ENCODE measurements around the gene DGKD. TPM values are rescaled to one million over a fixed set of nuclear protein-coding genes. Genes with fewer than 3 reads are reported as not detected.

DGKD gene
- total RNA-seq, 1 experiment from 2014 or later = 41.4 TPM

DNA sequence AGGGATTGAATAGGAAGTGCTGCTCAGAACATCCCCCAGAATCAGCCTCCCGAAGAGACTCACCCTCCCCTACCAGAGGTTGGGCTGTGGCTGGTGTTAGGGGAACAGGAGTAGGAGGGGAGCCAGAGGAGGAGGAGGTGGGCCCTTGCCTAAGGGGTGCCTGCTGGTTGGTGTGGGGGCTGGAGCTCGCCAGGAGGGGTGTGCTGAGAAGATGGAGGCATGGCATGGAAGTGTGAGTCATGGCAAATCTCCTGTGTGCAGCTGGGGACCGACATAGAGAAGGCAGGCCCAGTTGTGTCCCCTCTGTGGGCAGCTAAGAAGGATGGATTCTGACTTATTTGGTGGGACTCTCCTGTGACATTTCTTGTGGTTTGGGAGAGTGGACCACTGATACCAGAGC, 73.7 kb downstream of the DGKD start:
- Mint-ChIP-seq H3K4me1 (no peaks in the 10 kb centered on the region), H3K27me3 (ENCODE audit: low read depth) (no peaks in the 10 kb centered on the region), H3K9me3 (peaks cover 18% of the 10 kb centered on the region), H3K36me3 (peaks cover 8% of the 10 kb centered on the region), H3K27ac (no peak overlapping the region), H3K4me3 (no peak overlapping the region)
- TF ChIP-seq, protein P1, sequence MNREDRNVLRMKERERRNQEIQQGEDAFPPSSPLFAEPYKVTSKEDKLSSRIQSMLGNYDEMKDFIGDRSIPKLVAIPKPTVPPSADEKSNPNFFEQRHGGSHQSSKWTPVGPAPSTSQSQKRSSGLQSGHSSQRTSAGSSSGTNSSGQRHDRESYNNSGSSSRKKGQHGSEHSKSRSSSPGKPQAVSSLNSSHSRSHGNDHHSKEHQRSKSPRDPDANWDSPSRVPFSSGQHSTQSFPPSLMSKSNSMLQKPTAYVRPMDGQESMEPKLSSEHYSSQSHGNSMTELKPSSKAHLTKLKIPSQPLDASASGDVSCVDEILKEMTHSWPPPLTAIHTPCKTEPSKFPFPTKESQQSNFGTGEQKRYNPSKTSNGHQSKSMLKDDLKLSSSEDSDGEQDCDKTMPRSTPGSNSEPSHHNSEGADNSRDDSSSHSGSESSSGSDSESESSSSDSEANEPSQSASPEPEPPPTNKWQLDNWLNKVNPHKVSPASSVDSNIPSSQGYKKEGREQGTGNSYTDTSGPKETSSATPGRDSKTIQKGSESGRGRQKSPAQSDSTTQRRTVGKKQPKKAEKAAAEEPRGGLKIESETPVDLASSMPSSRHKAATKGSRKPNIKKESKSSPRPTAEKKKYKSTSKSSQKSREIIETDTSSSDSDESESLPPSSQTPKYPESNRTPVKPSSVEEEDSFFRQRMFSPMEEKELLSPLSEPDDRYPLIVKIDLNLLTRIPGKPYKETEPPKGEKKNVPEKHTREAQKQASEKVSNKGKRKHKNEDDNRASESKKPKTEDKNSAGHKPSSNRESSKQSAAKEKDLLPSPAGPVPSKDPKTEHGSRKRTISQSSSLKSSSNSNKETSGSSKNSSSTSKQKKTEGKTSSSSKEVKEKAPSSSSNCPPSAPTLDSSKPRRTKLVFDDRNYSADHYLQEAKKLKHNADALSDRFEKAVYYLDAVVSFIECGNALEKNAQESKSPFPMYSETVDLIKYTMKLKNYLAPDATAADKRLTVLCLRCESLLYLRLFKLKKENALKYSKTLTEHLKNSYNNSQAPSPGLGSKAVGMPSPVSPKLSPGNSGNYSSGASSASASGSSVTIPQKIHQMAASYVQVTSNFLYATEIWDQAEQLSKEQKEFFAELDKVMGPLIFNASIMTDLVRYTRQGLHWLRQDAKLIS (CRISPR knock-in tag; IDR thresholded peaks at IDR 0.05; ENCODE audit: borderline replicate concordance) = no peak
- TF ChIP-seq, protein P2, sequence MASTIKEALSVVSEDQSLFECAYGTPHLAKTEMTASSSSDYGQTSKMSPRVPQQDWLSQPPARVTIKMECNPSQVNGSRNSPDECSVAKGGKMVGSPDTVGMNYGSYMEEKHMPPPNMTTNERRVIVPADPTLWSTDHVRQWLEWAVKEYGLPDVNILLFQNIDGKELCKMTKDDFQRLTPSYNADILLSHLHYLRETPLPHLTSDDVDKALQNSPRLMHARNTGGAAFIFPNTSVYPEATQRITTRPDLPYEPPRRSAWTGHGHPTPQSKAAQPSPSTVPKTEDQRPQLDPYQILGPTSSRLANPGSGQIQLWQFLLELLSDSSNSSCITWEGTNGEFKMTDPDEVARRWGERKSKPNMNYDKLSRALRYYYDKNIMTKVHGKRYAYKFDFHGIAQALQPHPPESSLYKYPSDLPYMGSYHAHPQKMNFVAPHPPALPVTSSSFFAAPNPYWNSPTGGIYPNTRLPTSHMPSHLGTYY (CRISPR knock-in tag; IDR thresholded peaks at IDR 0.05) = no peak
- TF ChIP-seq MLX (CRISPR knock-in tag; IDR thresholded peaks at IDR 0.05) (no peak), ZNF671 (CRISPR knock-in tag; IDR thresholded peaks at IDR 0.05) (no peak), CREM (CRISPR knock-in tag; IDR thresholded peaks at IDR 0.05) (no peak), TEAD4 (CRISPR knock-in tag; IDR thresholded peaks at IDR 0.05) (no peak), SP1 (CRISPR knock-in tag; conservative IDR thresholded peaks at IDR 0.05) (no peak), FOXP4 (CRISPR knock-in tag; IDR thresholded peaks at IDR 0.05) (no peak), MYBL2 (CRISPR knock-in tag; IDR thresholded peaks at IDR 0.05) (no peak), CBFB (CRISPR knock-in tag; IDR thresholded peaks at IDR 0.05; ENCODE audit: low read depth) (no peak), ATF1 (CRISPR knock-in tag; IDR thresholded peaks at IDR 0.05) (no peak)
- CTCF ChIA-PET = interaction anchor here (0.6 kb wide), 1 partner anchor 21 kb away, joined by 3 read pairs; no protein-coding TSS in a partner anchor
- DNase-seq (ENCODE audit: low spot score) = no peak
- no peak for ATAC-seq
- POLR2A ChIA-PET = no interaction called here

- no peak overlapping the region for H3K4me3 Mint-ChIP-seq
- POLR2A ChIA-PET = no interaction called here
- ATAC-seq = no peak
Observed at GRCh38 chr2:233428438-233428837, 74.1 kb downstream of the DGKD start.

More at GRCh38 chr2:233428438-233428837, 74.1 kb downstream of the DGKD start:
- TF ChIP-seq E2F5 (CRISPR knock-in tag; IDR thresholded peaks at IDR 0.05) (no peak), PRDM15 (CRISPR knock-in tag; IDR thresholded peaks at IDR 0.05) (no peak)
- TF ChIP-seq, protein P3, sequence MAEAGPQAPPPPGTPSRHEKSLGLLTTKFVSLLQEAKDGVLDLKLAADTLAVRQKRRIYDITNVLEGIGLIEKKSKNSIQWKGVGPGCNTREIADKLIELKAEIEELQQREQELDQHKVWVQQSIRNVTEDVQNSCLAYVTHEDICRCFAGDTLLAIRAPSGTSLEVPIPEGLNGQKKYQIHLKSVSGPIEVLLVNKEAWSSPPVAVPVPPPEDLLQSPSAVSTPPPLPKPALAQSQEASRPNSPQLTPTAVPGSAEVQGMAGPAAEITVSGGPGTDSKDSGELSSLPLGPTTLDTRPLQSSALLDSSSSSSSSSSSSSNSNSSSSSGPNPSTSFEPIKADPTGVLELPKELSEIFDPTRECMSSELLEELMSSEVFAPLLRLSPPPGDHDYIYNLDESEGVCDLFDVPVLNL (CRISPR knock-in tag; IDR thresholded peaks at IDR 0.05; ENCODE audit: borderline replicate concordance, low read depth) = no peak
- Mint-ChIP-seq H3K27ac (no peak overlapping the region), H3K27me3 (ENCODE audit: low read depth) (no peaks in the 10 kb centered on the region), H3K9me3 (peaks cover 18% of the 10 kb centered on the region), H3K4me1 (no peaks in the 10 kb centered on the region), H3K36me3 (peaks cover 8% of the 10 kb centered on the region)
- no peak for DNase-seq (ENCODE audit: low spot score)
- CTCF ChIA-PET = no interaction called here
